Panc1 (cell line): Measurements from ENCODE around the gene MAT2B. TPM values are rescaled to one million over a fixed set of nuclear protein-coding genes. Genes with fewer than 3 reads are reported as not detected.

Experiments used
- ATAC-seq: fragments of 200-7000 bp; cut with Tn5 transposase; 2 replicates; pipeline ENCODE4 v1.9.1; 2020; ENCODE audit warnings: mild to moderate bottlenecking, moderate library complexity
- BruUV-seq: library from RNA; stranded (reverse); fragments of 400-500 nt; replicated peaks from 2 replicates; lab custom pipeline; 2021; lab: Mats Ljungman, UMichigan
- CTCF ChIA-PET: fragments of 300-600 bp; sonication (Branson Sonifier 250); formaldehyde crosslinking; loops from one replicate; lab custom pipeline; 2022; ENCODE audit warnings: antibody characterized with exemption; lab: Charles Lee
- POLR2A ChIA-PET: fragments of 300-600 bp; sonication (Branson Sonifier 250); formaldehyde crosslinking; loops from one replicate; lab custom pipeline; 2022; ENCODE audit warnings: antibody characterized with exemption; lab: Charles Lee
- DNase-seq: peaks from one replicate; pipeline ENCODE4 v3.0.0-alpha.2; 2010; ENCODE audit warnings: low read depth, low spot score
- H3K27ac ChIP-seq: 2 replicates; pipeline ENCODE4 v1.5.1; 2011; ENCODE audit warnings: mild to moderate bottlenecking, low read length, inconsistent platforms
- H3K27me3 ChIP-seq: fragments of 200-500 bp; sonication (Bioruptor generic); 2 replicates; pipeline ENCODE4 v1.6.0; 2014; ENCODE audit warnings: low read length, inconsistent platforms; ENCODE audit not compliant: control insufficient read depth, insufficient read depth
- H3K36me3 ChIP-seq: fragments of 200-500 bp; sonication (Bioruptor generic); 2 replicates; pipeline ENCODE4 v1.5.1; 2014; ENCODE audit warnings: inconsistent platforms, mild to moderate bottlenecking, low read length, moderate library complexity; ENCODE audit not compliant: control insufficient read depth, insufficient read depth
- H3K4me1 ChIP-seq: 2 replicates; pipeline ENCODE4 v1.5.1; 2011; ENCODE audit warnings: inconsistent platforms, mild to moderate bottlenecking, low read length, moderate library complexity; ENCODE audit not compliant: control insufficient read depth, insufficient read depth
- H3K4me3 ChIP-seq, 2 experiments: 2 replicates each; pipeline ENCODE4 v1.5.1; 2011 to 2012; ENCODE audit warnings: low read depth in 2 of 2, low read length in 2 of 2, mild to moderate bottlenecking in 2 of 2, inconsistent platforms in 1 of 2, moderate library complexity in 1 of 2
- H3K9me3 ChIP-seq: fragments of 200-500 bp; sonication (Bioruptor generic); 2 replicates; pipeline ENCODE4 v1.5.1; 2014; ENCODE audit warnings: low read depth, mild to moderate bottlenecking, inconsistent platforms, low read length, moderate library complexity; ENCODE audit not compliant: control insufficient read depth, insufficient read depth
- CTCF ChIP-seq: fragments of 450-650 bp; IDR thresholded peaks from 2 replicates; pipeline ENCODE4 v1.5.1; 2017; ENCODE audit warnings: mild to moderate bottlenecking
- POLR2AphosphoS5 ChIP-seq: IDR thresholded peaks from 2 replicates; pipeline ENCODE4 v1.6.1; 2012; ENCODE audit warnings: mild to moderate bottlenecking, low read depth, low read length, moderate library complexity
- REST ChIP-seq, 2 experiments: IDR thresholded peaks; 2 replicates each; pipeline ENCODE4 v1.6.1; 2011 to 2012; ENCODE audit warnings: low read depth in 2 of 2, control low read depth in 1 of 2, low read length in 1 of 2, mild to moderate bottlenecking in 1 of 2, moderate library complexity in 1 of 2; ENCODE audit not compliant: insufficient read depth in 1 of 2
- SIN3A ChIP-seq: IDR thresholded peaks from 2 replicates; pipeline ENCODE4 v1.6.1; 2012; ENCODE audit warnings: low read depth, mild to moderate bottlenecking, low read length, moderate library complexity, borderline replicate concordance; ENCODE audit not compliant: insufficient read depth
- TCF7L2 ChIP-seq: IDR thresholded peaks from 2 replicates; pipeline ENCODE4 v1.6.1; 2011; ENCODE audit warnings: mild to moderate bottlenecking, low read depth, low read length, inconsistent platforms
- in situ Hi-C: cut with HindIII; loops from 2 replicates; pipeline ENCODE4 v1.10.0; 2016; ENCODE audit warnings: low sequenced_read_pairs, low pct_unique_long_range_greater_than_20kb
- intact Hi-C: fragments of 100-400 bp; cut with micrococcal nuclease; formaldehyde crosslinking; loops from one replicate; pipeline ENCODE4 v1.10.0; 2022; ENCODE audit not compliant: unreplicated experiment
- total RNA-seq: library from RNA; stranded (reverse); gene quantifications from one replicate; pipeline ENCODE4 v1.2.1, GENCODE V29; 2021; ENCODE audit not compliant: unreplicated experiment

The MAT2B gene
- total RNA-seq, 1 experiment from 2014 or later, result 52.1 TPM

GRCh38 chr5:163532171-163533084, 27.0 kb downstream of the MAT2B start:
- no peak for ATAC-seq
- ChIA-PET POLR2A (no interaction called here), CTCF (interaction anchor here (0.6 kb wide), 1 partner anchor 18 kb away, joined by 5 read pairs; no protein-coding TSS in a partner anchor)
- no peak for DNase-seq
- H3K4me3 ChIP-seq, result no peak overlapping the region
- H3K27ac ChIP-seq, result no peak overlapping the region
- peaks cover 6% of the 10 kb centered on the region for H3K27me3 ChIP-seq
- in situ Hi-C loops (no loop called here), intact Hi-C loops (no loop called here)
- H3K9me3 ChIP-seq, result no peaks in the 10 kb centered on the region
- no peaks in the 10 kb centered on the region for H3K36me3 ChIP-seq
- BruUV-seq, result no TSS peak
- H3K4me1 ChIP-seq, result no peaks in the 10 kb centered on the region
- TF ChIP-seq POLR2AphosphoS5, result no peak
- TF ChIP-seq SIN3A, result no peak
- no peak for TF ChIP-seq TCF7L2
- TF ChIP-seq CTCF, result no peak
- TF ChIP-seq REST (IDR thresholded peaks at IDR 0.05; ENCODE audit: insufficient read depth in 1 of 2, low read depth in 2 of 2, low read length in 1 of 2), result no peak

GRCh38 chr5:163533223-163533622, 27.8 kb downstream of the MAT2B start:
- no peak overlapping the region for H3K27ac ChIP-seq
- CTCF ChIA-PET, result no interaction called here

More at GRCh38 chr5:163533223-163533622, 27.8 kb downstream of the MAT2B start:
- no peak for TF ChIP-seq TCF7L2
- TF ChIP-seq SIN3A, result no peak
- TF ChIP-seq REST (IDR thresholded peaks at IDR 0.05; ENCODE audit: insufficient read depth in 1 of 2, low read depth in 2 of 2, low read length in 1 of 2), result no peak
- no peak for TF ChIP-seq CTCF
- TF ChIP-seq POLR2AphosphoS5, result no peak
- no TSS peak for BruUV-seq
- H3K9me3 ChIP-seq, result no peaks in the 10 kb centered on the region
- ATAC-seq (no peak), DNase-seq (no peak)
- in situ Hi-C loops, result no loop called here
- no peaks in the 10 kb centered on the region for H3K4me1 ChIP-seq
- no peak overlapping the region for H3K4me3 ChIP-seq
- intact Hi-C loops, result no loop called here
- peaks cover 6% of the 10 kb centered on the region for H3K27me3 ChIP-seq
- no peaks in the 10 kb centered on the region for H3K36me3 ChIP-seq
- POLR2A ChIA-PET, result no interaction called here
